Colonic mucosa (tissue), 4 donors: ENCODE data around the gene ART4. TPM values are rescaled to one million over a fixed set of nuclear protein-coding genes. Genes with fewer than 3 reads are reported as not detected.
A peak's percentile ranks its signal among the peaks of the same experiment; 100 is the strongest.

Source experiments
- DNase-seq: peaks from one replicate; pipeline ENCODE4 v3.0.0-alpha.2; 2020
- H3K27ac ChIP-seq: fragments of 200-600 bp; one replicate; pipeline ENCODE4 v1.8.0; 2021
- H3K27me3 ChIP-seq: fragments of 200-600 bp; one replicate; pipeline ENCODE4 v1.8.0; 2021
- H3K36me3 ChIP-seq: fragments of 200-600 bp; one replicate; pipeline ENCODE4 v1.8.0; 2021
- H3K4me1 ChIP-seq: fragments of 200-600 bp; one replicate; pipeline ENCODE4 v1.8.0; 2021; ENCODE audit warnings: mild to moderate bottlenecking
- H3K4me3 ChIP-seq: fragments of 200-600 bp; one replicate; pipeline ENCODE4 v1.8.0; 2021
- H3K9ac ChIP-seq, 2 donors: one replicate each; pipeline ENCODE4 v1.7.0; 2013; ENCODE audit warnings: control low read depth in 2 of 2, low read depth in 2 of 2, low read length in 2 of 2
- H3K9me3 ChIP-seq: fragments of 200-600 bp; one replicate; pipeline ENCODE4 v1.8.0; 2021
- intact Hi-C: fragments of 100-400 bp; cut with DNase I; formaldehyde crosslinking; loops from one replicate; pipeline ENCODE4 v1.14.1; 2022
- total RNA-seq, 2 donors: library from RNA; stranded (reverse); fragmentation: NEBNext Ultra II Directional in 1 of 2; extraction: Animal tissue kit (Norgen Biotek cat#: 25700) in 1 of 2; gene quantifications; one replicate each; pipeline ENCODE4 v1.2.1, GENCODE V29; 2021
- TF ChIP-seq, protein P1 (sequence below): fragments of 200-600 bp; IDR thresholded peaks from one replicate; pipeline ENCODE4 v1.8.0; 2022; ENCODE audit warnings: antibody characterized with exemption, mild to moderate bottlenecking
- donor health status: healthy.
- donor health status: DM: no; HTN: no; CAD: no.
- donor health status: DM: no; HTN: no; CAD: no.

Gene ART4
- total RNA-seq, 2 donors from 2014 or later = 0.49 TPM; not detected in 1

GRCh38 chr12:14803011-14803829 lies 40.1 kb downstream of the ART4 start, which contains the start of the genes C12orf60 and WBP11:
TSS of gene C12orf60 (plus strand) at chr12:14803670. CDS start at chr12:14822936, 19,266 bp downstream.
TSS of gene WBP11 (minus strand) at chr12:14803478. CDS start at chr12:14801383, 2,095 bp downstream.
- Histone ChIP-seq H3K9me3 (no peaks in the 10 kb centered on the region), H3K9ac (peak within 1 kb of the TSS; percentile 83 to 90), H3K27me3 (no peaks in the 10 kb centered on the region), H3K4me1 (no peaks in the 10 kb centered on the region), H3K27ac (peak within 1 kb of the TSS; percentile 83), H3K4me3 (peak within 1 kb of the TSS; percentile 92), H3K36me3 (no peaks in the 10 kb centered on the region)
- TF ChIP-seq, protein P1, sequence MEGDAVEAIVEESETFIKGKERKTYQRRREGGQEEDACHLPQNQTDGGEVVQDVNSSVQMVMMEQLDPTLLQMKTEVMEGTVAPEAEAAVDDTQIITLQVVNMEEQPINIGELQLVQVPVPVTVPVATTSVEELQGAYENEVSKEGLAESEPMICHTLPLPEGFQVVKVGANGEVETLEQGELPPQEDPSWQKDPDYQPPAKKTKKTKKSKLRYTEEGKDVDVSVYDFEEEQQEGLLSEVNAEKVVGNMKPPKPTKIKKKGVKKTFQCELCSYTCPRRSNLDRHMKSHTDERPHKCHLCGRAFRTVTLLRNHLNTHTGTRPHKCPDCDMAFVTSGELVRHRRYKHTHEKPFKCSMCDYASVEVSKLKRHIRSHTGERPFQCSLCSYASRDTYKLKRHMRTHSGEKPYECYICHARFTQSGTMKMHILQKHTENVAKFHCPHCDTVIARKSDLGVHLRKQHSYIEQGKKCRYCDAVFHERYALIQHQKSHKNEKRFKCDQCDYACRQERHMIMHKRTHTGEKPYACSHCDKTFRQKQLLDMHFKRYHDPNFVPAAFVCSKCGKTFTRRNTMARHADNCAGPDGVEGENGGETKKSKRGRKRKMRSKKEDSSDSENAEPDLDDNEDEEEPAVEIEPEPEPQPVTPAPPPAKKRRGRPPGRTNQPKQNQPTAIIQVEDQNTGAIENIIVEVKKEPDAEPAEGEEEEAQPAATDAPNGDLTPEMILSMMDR = no peak
- intact Hi-C loops = no loop called here
- DNase-seq = peak; percentile 96

GRCh38 chr12:14802721-14803010 lies 40.7 kb downstream of the ART4 start:
- Histone ChIP-seq H3K4me1 (no peaks in the 10 kb centered on the region), H3K9ac (peak overlapping the region; percentile 83 to 90), H3K4me3 (peak overlapping the region; percentile 92), H3K9me3 (no peaks in the 10 kb centered on the region), H3K36me3 (no peaks in the 10 kb centered on the region), H3K27ac (peak overlapping the region; percentile 83), H3K27me3 (no peaks in the 10 kb centered on the region)
- intact Hi-C loops = no loop called here
- TF ChIP-seq, protein P1 = no peak
- no peak for DNase-seq

DNA sequence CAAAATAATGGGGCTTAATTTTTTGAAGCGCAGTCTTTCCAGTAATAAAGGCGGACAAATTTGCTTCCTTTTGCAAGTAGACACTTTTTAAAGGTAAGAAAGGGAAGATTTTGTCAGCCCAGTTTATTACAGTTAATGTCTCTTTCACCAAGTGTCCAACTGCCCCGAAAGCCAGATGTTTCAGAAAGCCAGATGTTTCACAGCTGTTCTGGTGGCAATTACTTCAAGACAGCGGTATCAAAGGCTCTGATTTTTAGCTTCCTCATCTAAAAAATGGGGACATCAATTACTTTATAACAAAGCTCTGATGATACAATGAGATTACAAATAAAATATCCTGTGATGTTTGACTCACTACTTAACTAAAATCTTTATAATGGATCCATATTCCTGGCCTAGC lies 41.1 kb downstream of the ART4 start:
- H3K9ac ChIP-seq = peak overlapping the region in 1 of 2 donors; percentile 90
- DNase-seq = no peak
- TF ChIP-seq, protein P1 = no peak
- H3K27me3 ChIP-seq = no peaks in the 10 kb centered on the region
- intact Hi-C loops = no loop called here
- H3K27ac ChIP-seq = no peak overlapping the region
- H3K9me3 ChIP-seq = no peaks in the 10 kb centered on the region
- peak overlapping the region; percentile 92 for H3K4me3 ChIP-seq
- no peaks in the 10 kb centered on the region for H3K36me3 ChIP-seq
- H3K4me1 ChIP-seq = no peaks in the 10 kb centered on the region

GRCh38 chr12:14795028-14795448 lies 48.3 kb downstream of the ART4 start:
- Histone ChIP-seq H3K27me3 (no peaks in the 10 kb centered on the region), H3K4me3 (no peak overlapping the region), H3K4me1 (no peaks in the 10 kb centered on the region), H3K36me3 (peaks cover 24% of the 10 kb centered on the region), H3K9me3 (no peaks in the 10 kb centered on the region), H3K27ac (no peak overlapping the region), H3K9ac (no peak overlapping the region)
- intact Hi-C loops = no loop called here
- no peak for DNase-seq
- TF ChIP-seq, protein P1 = no peak

DNA sequence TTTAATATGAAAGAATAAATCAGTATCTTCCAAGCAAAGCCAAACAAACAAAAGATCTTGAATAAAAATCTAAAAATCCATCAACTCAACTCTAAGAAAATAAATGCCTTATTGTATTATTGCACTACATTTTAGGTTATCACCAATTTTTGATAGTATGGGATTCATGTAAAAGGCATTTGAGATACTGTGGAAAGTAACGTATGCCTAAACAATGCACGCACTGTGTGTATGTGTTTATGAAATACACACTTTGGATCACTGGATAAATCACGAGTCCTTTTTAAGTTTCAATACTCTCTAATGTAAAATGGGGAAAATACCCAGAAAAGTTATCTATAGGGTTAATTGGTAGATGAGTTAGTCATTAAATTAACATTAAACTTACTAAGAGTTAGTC lies 57.8 kb downstream of the ART4 start:
- no peak overlapping the region for H3K27ac ChIP-seq
- H3K9ac ChIP-seq = no peak overlapping the region
- no peaks in the 10 kb centered on the region for H3K27me3 ChIP-seq
- H3K36me3 ChIP-seq = peaks cover 26% of the 10 kb centered on the region
- TF ChIP-seq, protein P1 = no peak
- H3K9me3 ChIP-seq = no peaks in the 10 kb centered on the region
- no peaks in the 10 kb centered on the region for H3K4me1 ChIP-seq
- DNase-seq = no peak
- no peak overlapping the region for H3K4me3 ChIP-seq
- intact Hi-C loops = no loop called here
